ENCODE results near the gene SEC24B.

DNA sequence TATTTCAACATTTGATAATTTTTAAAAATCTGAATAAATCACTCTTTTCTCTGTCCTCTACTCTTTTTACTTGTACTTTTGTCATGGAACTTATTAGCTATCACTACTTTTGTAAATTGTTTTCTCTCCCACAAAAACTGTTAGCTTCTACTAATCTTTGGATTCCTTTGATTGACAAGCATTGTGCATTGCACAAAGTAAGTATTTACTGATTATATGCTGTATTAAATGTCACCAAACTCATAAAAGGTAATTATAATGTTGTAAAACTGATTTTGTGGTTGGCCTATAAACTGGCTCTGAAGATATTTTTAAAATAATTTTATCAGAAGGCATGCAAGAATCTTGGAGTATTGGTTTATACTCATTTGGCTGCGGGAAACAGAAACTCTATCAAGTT is 15.0 kb upstream of the SEC24B start:
- TF ChIP-seq, protein P1, sequence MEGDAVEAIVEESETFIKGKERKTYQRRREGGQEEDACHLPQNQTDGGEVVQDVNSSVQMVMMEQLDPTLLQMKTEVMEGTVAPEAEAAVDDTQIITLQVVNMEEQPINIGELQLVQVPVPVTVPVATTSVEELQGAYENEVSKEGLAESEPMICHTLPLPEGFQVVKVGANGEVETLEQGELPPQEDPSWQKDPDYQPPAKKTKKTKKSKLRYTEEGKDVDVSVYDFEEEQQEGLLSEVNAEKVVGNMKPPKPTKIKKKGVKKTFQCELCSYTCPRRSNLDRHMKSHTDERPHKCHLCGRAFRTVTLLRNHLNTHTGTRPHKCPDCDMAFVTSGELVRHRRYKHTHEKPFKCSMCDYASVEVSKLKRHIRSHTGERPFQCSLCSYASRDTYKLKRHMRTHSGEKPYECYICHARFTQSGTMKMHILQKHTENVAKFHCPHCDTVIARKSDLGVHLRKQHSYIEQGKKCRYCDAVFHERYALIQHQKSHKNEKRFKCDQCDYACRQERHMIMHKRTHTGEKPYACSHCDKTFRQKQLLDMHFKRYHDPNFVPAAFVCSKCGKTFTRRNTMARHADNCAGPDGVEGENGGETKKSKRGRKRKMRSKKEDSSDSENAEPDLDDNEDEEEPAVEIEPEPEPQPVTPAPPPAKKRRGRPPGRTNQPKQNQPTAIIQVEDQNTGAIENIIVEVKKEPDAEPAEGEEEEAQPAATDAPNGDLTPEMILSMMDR (IDR thresholded peaks at IDR 0.05 in 2 of 3, conservative IDR thresholded peaks at IDR 0.05 in 1 of 3; ENCODE audit: control insufficient read depth in 2 of 3, extremely low read depth in 1 of 3, insufficient read depth in 1 of 3, low read depth in 3 of 3, low read length in 3 of 3), result no peak
- TF ChIP-seq POLR2AphosphoS5 (IDR thresholded peaks at IDR 0.05; ENCODE audit: low read length) (no peak), IRF3 (IDR thresholded peaks at IDR 0.05) (no peak), YY1 (IDR thresholded peaks at IDR 0.05; ENCODE audit: low read depth, low read length) (no peak), ZNF24 (IDR thresholded peaks at IDR 0.05) (no peak), ZNF207 (IDR thresholded peaks at IDR 0.05; ENCODE audit: borderline replicate concordance) (no peak), MTA3 (IDR thresholded peaks at IDR 0.05; ENCODE audit: borderline replicate concordance, low read length) (no peak), ETV6 (conservative IDR thresholded peaks at IDR 0.05 in 1 of 2, IDR thresholded peaks at IDR 0.05 in 1 of 2; ENCODE audit: borderline replicate concordance in 1 of 2, low read depth in 1 of 2) (no peak)
- TF ChIP-seq, protein P2, sequence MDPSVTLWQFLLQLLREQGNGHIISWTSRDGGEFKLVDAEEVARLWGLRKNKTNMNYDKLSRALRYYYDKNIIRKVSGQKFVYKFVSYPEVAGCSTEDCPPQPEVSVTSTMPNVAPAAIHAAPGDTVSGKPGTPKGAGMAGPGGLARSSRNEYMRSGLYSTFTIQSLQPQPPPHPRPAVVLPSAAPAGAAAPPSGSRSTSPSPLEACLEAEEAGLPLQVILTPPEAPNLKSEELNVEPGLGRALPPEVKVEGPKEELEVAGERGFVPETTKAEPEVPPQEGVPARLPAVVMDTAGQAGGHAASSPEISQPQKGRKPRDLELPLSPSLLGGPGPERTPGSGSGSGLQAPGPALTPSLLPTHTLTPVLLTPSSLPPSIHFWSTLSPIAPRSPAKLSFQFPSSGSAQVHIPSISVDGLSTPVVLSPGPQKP (IDR thresholded peaks at IDR 0.05; ENCODE audit: low read depth, low read length), result no peak
